DOHH2 (cell line): ENCODE measurements around the gene TUBB4A.
"Not testable (repeated sequence)": the region's sequence is repeated elsewhere in the genome, so short reads cannot be mapped to it uniquely, and the experiment has no call there.

ENCODE experiments used
- H3F3A ChIP-seq: fragments of 200-600 bp; sonication (generic), shearing (Covaris generic); 2 replicates; pipeline ENCODE4 v1.6.0; 2016; ENCODE audit warnings: antibody characterized with exemption, mild to moderate bottlenecking; ENCODE audit not compliant: control insufficient read depth, insufficient read depth
- H3K27ac ChIP-seq: fragments of 200-600 bp; sonication (generic); 2 replicates; pipeline ENCODE4 v1.5.1; 2014; ENCODE audit warnings: low read depth, mild to moderate bottlenecking, low read length, moderate library complexity
- H3K27me3 ChIP-seq: fragments of 200-600 bp; sonication (generic); 2 replicates; pipeline ENCODE4 v1.6.1; 2014; ENCODE audit warnings: mild to moderate bottlenecking, low read length, mixed read lengths; ENCODE audit not compliant: control insufficient read depth
- H3K36me3 ChIP-seq: fragments of 200-600 bp; sonication (generic); 2 replicates; pipeline ENCODE4 v1.6.1; 2014; ENCODE audit warnings: mild to moderate bottlenecking, low read length, moderate library complexity, mixed read lengths; ENCODE audit not compliant: control insufficient read depth
- H3K4me1 ChIP-seq: fragments of 200-600 bp; sonication (generic); 2 replicates; pipeline ENCODE4 v1.6.1; 2014; ENCODE audit warnings: mild to moderate bottlenecking, low read length, mixed read lengths; ENCODE audit not compliant: control insufficient read depth
- H3K4me2 ChIP-seq: fragments of 200-600 bp; sonication (generic); 2 replicates; pipeline ENCODE4 v1.6.0; 2014; ENCODE audit warnings: mild to moderate bottlenecking, low read length, moderate library complexity
- H3K4me3 ChIP-seq: fragments of 200-600 bp; sonication (generic); 2 replicates; pipeline ENCODE4 v1.5.1; 2014; ENCODE audit warnings: mild to moderate bottlenecking, low read length, mixed read lengths
- H3K79me2 ChIP-seq: fragments of 200-600 bp; sonication (generic); 2 replicates; pipeline ENCODE4 v1.6.1; 2014; ENCODE audit warnings: mild to moderate bottlenecking, low read length, mixed read lengths; ENCODE audit not compliant: control insufficient read depth
- H3K9me2 ChIP-seq: fragments of 200-600 bp; sonication (generic); replicated peaks from 2 replicates; pipeline ENCODE4 v1.6.1; 2014; ENCODE audit warnings: mild to moderate bottlenecking, low read length, mixed read lengths; ENCODE audit not compliant: control insufficient read depth
- H3K9me3 ChIP-seq: fragments of 200-600 bp; sonication (generic); 2 replicates; pipeline ENCODE4 v1.6.1; 2014; ENCODE audit warnings: antibody characterized with exemption, low read length, mixed read lengths; ENCODE audit not compliant: control insufficient read depth, insufficient read depth
- H4K20me1 ChIP-seq: fragments of 200-600 bp; sonication (generic); 2 replicates; pipeline ENCODE4 v1.6.0; 2014; ENCODE audit warnings: low read depth, mild to moderate bottlenecking, antibody characterized with exemption, low read length, moderate library complexity; ENCODE audit not compliant: control insufficient read depth, insufficient read depth
- CTCF ChIP-seq: fragments of 200-600 bp; sonication (generic); IDR thresholded peaks from one replicate; pipeline ENCODE4 v1.5.1; 2014; ENCODE audit warnings: antibody characterized with exemption, mild to moderate bottlenecking, low read depth, low read length; ENCODE audit not compliant: poor library complexity, severe bottlenecking
- EZH2phosphoT487 ChIP-seq: fragments of 200-600 bp; sonication (generic); IDR thresholded peaks from 2 replicates; pipeline ENCODE4 v1.6.1; 2017; ENCODE audit warnings: borderline replicate concordance, mild to moderate bottlenecking, antibody characterized with exemption, low read length, moderate library complexity, mixed read lengths

Gene TUBB4A

DNA sequence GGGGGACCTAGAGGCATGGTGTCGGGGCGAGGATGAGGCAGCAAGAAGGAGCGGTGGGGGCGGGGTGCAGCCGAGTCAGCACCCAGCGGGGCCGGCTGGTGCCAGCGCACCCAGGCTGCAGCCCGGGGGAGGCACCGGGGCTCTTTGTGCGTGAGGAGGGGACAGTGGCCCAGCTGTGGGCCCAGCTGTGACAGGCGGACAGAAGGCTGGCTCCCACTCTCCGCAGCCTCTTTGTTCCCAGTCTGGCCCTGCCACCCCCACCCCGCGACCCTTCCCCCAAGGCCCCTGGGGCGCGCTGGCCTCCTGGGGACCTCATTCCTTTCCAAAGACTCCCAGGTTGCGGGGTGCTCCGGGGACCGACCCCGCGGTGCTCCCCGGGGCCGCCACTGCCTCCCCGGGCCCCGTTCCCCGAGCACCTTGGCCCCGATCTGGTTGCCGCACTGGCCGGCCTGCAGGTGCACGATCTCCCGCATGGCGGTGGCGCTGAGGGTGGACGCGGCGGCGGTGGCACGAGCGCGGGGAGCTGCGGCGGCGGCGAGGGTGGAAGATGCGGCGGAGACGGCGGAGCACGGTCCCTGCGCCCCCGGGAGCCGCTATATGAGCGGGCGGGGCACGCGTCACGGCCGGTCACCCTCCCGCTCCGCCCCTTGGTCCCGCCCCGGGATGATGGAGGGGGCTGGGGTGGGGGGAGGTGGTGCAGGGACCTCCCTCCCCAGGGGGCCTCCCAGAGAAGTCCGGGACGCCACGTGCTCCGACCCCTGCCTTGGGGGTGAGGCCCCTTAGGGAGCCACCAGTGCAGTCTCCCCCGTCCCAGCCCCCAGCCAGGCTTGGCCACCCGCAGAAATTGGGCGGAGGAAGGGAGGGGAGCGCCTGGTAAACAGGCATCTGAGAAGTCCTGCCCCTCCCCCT is at the start of gene TUBB4A:
TUBB4A (minus strand) TSS at position 570 of the 909 bp plus-strand sequence; CDS start at position 473, 97 bp downstream.
- TF ChIP-seq EZH2phosphoT487 (no peak; the same call in 1 of the 2 replicates), CTCF (no peak)
- Histone ChIP-seq H3K27me3 (peaks cover 34% of the 10 kb centered on the region), H3F3A (no peaks in the 10 kb centered on the region), H3K9me3 (no peaks in the 10 kb centered on the region), H3K4me3 (peak within 1 kb of the TSS; percentile 72), H3K79me2 (no peaks in the 10 kb centered on the region), H3K36me3 (no peaks in the 10 kb centered on the region), H3K27ac (no peak within 1 kb of the TSS), H4K20me1 (no peaks in the 10 kb centered on the region), H3K9me2 (no peaks in the 10 kb centered on the region), H3K4me1 (peaks cover 18% of the 10 kb centered on the region), H3K4me2 (peak within 1 kb of the TSS; percentile 65)

- Histone ChIP-seq H3F3A (0 out of 2 replicates have a peak, but pooled peaks cover 2% of the 10 kb centered on the region), H3K9me2 (no peaks in the 10 kb centered on the region), H3K79me2 (no peaks in the 10 kb centered on the region), H3K36me3 (no peaks in the 10 kb centered on the region), H3K4me3 (no peak overlapping the region), H3K9me3 (peaks cover 24% of the 10 kb centered on the region; the same call in 1 of the 2 replicates), H3K27ac (no peak overlapping the region), H3K4me2 (no peak overlapping the region), H3K4me1 (peaks cover 34% of the 10 kb centered on the region), H4K20me1 (no peaks in the 10 kb centered on the region), H3K27me3 (no peaks in the 10 kb centered on the region)
- no peak for TF ChIP-seq CTCF
- no peak for TF ChIP-seq EZH2phosphoT487
Observed at GRCh38 chr19:6551091-6551490, 49.0 kb upstream of the TUBB4A start.

- H3K36me3 ChIP-seq, H3K27me3 ChIP-seq, H3F3A ChIP-seq, H3K9me2 ChIP-seq, H3K4me3 ChIP-seq, H3K79me2 ChIP-seq, H4K20me1 ChIP-seq, H3K27ac ChIP-seq, H3K4me2 ChIP-seq: not testable (repeated sequence)
- Histone ChIP-seq H3K4me1 (peaks cover 34% of the 10 kb centered on the region), H3K9me3 (peaks cover 25% of the 10 kb centered on the region; the same call in 1 of the 2 replicates)
Observed at GRCh38 chr19:6550679-6551078, 48.6 kb upstream of the TUBB4A start.

- no peaks in the 10 kb centered on the region for H3K9me2 ChIP-seq
- H3K4me3 ChIP-seq: no peak overlapping the region
- H3K4me1 ChIP-seq: peaks cover 31% of the 10 kb centered on the region
- peaks cover 8% of the 10 kb centered on the region for H3K36me3 ChIP-seq
- peaks cover 15% of the 10 kb centered on the region; the same call in 1 of the 2 replicates for H3K9me3 ChIP-seq
- no peaks in the 10 kb centered on the region for H3K27me3 ChIP-seq
- no peaks in the 10 kb centered on the region; the same call in 1 of the 2 replicates for H3F3A ChIP-seq
- H3K27ac ChIP-seq: no peak overlapping the region
- TF ChIP-seq CTCF (no peak), EZH2phosphoT487 (no peak)
- no peaks in the 10 kb centered on the region for H3K79me2 ChIP-seq
- H3K4me2 ChIP-seq: no peak overlapping the region
- H4K20me1 ChIP-seq: no peaks in the 10 kb centered on the region
Observed at GRCh38 chr19:6543866-6544347, 41.8 kb upstream of the TUBB4A start.
